ENCODE results near the gene EIF3A.

EIF3A gene

GRCh38 chr10:119078422-119079179 is 2.0 kb downstream of the EIF3A start:
- TF ChIP-seq CTCF (IDR thresholded peaks at IDR 0.05; ENCODE audit: control insufficient read depth, extremely low read depth, insufficient read depth), result no peak

GRCh38 chr10:119073584-119073983 is 7.0 kb downstream of the EIF3A start:
- no peak for DNase-seq (ENCODE audit: low read depth)
- no peak overlapping the region for H3K4me3 ChIP-seq (ENCODE audit: low read depth, low read length)
- TF ChIP-seq CTCF (IDR thresholded peaks at IDR 0.05; ENCODE audit: control insufficient read depth, extremely low read depth, insufficient read depth), result no peak

More at GRCh38 chr10:119078422-119079179, 2.0 kb downstream of the EIF3A start:
- H3K4me3 ChIP-seq (ENCODE audit: low read depth, low read length), result peak overlapping the region; percentile 73
- DNase-seq (ENCODE audit: low read depth), result no peak

DNA sequence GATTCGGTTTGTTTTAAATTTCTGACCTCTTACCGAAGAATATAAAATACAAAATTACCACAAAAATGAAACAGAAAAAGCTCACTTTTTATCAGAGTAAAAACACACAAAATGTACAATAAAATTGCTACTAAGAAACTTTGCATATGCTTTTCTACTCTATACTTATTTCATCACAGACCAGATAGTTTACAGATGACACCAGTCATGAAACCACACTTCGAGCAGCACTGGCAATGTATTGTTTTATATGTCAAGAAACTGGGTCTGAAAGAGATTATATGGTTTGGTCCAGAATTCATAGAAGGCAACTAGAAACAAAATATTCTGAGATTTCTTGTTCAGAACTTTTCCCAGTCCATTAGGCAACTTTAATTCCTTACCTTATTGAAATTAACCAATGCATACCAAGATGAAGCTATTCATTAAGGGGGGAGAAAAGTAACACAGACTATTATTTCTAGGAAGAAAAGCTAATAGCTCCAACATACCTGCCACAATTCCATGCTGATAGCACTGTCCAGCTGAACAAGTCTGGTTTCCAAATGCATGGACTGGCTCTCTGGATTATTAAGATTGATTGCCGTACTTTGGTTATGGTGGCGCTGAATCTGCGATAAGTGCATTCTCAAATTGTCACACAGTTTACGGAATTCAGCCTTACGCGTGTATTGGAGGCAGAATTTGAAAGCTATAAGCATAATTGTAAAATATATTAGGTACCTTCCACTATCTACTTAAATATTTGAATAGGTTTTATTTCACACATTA is 10.0 kb downstream of the EIF3A start:
- DNase-seq (ENCODE audit: low read depth), result no peak
- no peak overlapping the region for H3K4me3 ChIP-seq (ENCODE audit: low read depth, low read length)
- no peak for TF ChIP-seq CTCF (IDR thresholded peaks at IDR 0.05; ENCODE audit: control insufficient read depth, extremely low read depth, insufficient read depth)

DNA sequence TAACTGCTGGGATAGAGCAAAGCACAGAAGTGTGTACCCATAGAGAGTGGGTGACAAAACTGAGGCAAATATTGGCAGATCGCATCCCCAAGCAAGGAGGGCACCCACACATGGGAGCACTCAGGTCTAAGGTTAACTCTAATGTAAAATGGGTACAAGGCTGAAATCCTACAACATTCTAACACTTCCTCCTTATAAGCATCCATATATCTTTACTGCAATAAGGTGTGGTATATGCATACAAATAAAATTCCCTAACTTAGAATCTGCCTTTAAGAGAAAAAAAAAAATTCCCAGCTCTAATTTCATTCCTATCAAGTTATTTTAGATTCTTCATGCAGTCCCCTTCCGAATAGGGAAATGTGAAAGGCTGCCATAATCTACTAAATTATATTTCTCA is 18.7 kb downstream of the EIF3A start:
- no peak for DNase-seq (ENCODE audit: low read depth)

GRCh38 chr10:119061352-119061751 is 19.3 kb downstream of the EIF3A start:
- H3K4me3 ChIP-seq (ENCODE audit: low read depth, low read length), result no peak overlapping the region
- DNase-seq (ENCODE audit: low read depth), result no peak
- no peak for TF ChIP-seq CTCF (IDR thresholded peaks at IDR 0.05; ENCODE audit: control insufficient read depth, extremely low read depth, insufficient read depth)

More for the DNA sequence above, 18.7 kb downstream of the EIF3A start:
- TF ChIP-seq CTCF (IDR thresholded peaks at IDR 0.05; ENCODE audit: control insufficient read depth, extremely low read depth, insufficient read depth), result no peak
- H3K4me3 ChIP-seq (ENCODE audit: low read depth, low read length), result no peak overlapping the region

DNA sequence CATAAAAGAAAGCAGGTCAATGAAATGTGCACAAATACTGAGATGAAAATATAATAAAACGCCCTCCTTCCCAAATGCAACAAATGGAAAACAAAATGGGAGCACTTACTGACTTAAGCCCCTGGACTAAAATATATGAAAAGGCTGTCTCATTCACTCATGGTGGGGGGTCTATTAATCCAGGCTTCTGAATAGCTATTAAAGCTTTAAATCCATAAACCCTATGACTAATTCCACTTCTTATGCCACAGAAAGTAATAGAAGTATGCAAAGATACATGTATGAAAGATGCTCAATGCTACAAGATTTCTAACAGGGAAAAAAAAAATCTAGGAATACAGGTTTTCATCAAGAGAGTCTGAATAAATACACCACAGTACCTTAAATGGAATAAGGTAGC is 20.5 kb downstream of the EIF3A start:
- no peak overlapping the region for H3K4me3 ChIP-seq (ENCODE audit: low read depth, low read length)
- no peak for TF ChIP-seq CTCF (IDR thresholded peaks at IDR 0.05; ENCODE audit: control insufficient read depth, extremely low read depth, insufficient read depth)
- DNase-seq (ENCODE audit: low read depth), result no peak

All from LNCaP clone FGC (cell line).